Measurements from ENCODE around the gene CD8B.

DNA sequence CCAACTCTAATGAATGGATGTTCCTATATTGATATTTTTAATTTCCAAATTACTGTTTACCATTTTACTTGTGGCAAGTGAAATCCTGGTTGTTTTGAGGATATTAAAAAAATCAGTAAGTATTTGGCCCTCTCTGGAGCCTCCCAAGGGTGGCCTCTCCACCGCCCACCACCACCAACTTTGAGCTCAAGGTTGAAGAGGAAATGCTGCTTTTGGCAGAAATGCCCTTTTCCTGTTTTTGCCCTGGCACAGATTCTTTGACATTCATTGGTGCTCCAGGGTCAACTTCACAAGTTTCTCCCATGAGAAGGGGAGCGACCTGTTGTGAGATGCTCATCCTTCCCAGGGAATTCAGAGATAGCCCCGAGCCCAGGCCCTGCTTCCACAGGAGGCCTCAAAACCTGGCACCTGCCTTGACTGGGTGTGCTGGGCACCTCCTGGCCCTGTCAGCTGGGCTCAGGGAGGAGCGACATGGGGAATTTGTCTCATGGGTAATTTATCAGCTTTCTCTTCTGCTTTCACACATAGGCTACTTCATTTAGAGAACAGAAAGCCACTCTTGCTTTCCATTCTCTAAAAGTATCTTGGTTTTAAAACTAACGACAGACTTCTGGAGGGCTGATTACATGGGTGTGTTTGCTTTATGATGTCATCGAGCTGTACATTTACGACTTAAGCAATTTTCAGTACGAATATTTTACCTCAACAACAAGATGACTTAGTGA is 77.9 kb downstream of the CD8B start:
- TF ChIP-seq CTCF (IDR thresholded peaks at IDR 0.05) (no peak), RFX5 (IDR thresholded peaks at IDR 0.05; ENCODE audit: low read length) (no peak), SMC3 (IDR thresholded peaks at IDR 0.05; ENCODE audit: low read depth, low read length) (no peak), EP300 (IDR thresholded peaks at IDR 0.05; ENCODE audit: borderline replicate concordance in 1 of 2, low read depth in 1 of 2, low read length in 1 of 2) (no peak), TAF1 (IDR thresholded peaks at IDR 0.05; ENCODE audit: borderline replicate concordance, low read depth, low read length) (no peak), SIN3A (IDR thresholded peaks at IDR 0.05; ENCODE audit: borderline replicate concordance, low read depth, low read length) (no peak), EZH2phosphoT487 (IDR thresholded peaks at IDR 0.05; ENCODE audit: borderline replicate concordance, low read depth) (no peak), MXI1 (IDR thresholded peaks at IDR 0.05; ENCODE audit: low read depth, low read length) (no peak), POLR2AphosphoS5 (IDR thresholded peaks at IDR 0.05; ENCODE audit: low read depth, low read length) (no peak), GATA2 (CRISPR knock-in tag; IDR thresholded peaks at IDR 0.05) (no peak)
- TF ChIP-seq, protein P1, sequence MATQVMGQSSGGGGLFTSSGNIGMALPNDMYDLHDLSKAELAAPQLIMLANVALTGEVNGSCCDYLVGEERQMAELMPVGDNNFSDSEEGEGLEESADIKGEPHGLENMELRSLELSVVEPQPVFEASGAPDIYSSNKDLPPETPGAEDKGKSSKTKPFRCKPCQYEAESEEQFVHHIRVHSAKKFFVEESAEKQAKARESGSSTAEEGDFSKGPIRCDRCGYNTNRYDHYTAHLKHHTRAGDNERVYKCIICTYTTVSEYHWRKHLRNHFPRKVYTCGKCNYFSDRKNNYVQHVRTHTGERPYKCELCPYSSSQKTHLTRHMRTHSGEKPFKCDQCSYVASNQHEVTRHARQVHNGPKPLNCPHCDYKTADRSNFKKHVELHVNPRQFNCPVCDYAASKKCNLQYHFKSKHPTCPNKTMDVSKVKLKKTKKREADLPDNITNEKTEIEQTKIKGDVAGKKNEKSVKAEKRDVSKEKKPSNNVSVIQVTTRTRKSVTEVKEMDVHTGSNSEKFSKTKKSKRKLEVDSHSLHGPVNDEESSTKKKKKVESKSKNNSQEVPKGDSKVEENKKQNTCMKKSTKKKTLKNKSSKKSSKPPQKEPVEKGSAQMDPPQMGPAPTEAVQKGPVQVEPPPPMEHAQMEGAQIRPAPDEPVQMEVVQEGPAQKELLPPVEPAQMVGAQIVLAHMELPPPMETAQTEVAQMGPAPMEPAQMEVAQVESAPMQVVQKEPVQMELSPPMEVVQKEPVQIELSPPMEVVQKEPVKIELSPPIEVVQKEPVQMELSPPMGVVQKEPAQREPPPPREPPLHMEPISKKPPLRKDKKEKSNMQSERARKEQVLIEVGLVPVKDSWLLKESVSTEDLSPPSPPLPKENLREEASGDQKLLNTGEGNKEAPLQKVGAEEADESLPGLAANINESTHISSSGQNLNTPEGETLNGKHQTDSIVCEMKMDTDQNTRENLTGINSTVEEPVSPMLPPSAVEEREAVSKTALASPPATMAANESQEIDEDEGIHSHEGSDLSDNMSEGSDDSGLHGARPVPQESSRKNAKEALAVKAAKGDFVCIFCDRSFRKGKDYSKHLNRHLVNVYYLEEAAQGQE (IDR thresholded peaks at IDR 0.05; ENCODE audit: low read depth, low read length) = no peak

Measured in SK-N-SH (cell line).